B cell (primary cell): Measurements from ENCODE around the gene ADRM1. TPM values are rescaled to one million over a fixed set of nuclear protein-coding genes. Genes with fewer than 3 reads are reported as not detected.

Experiments
- ATAC-seq: fragments of 200-7000 bp; cut with Tn5 transposase; one replicate; pipeline ENCODE4 v1.10.0; 2021; ENCODE audit warnings: low read depth, mild to moderate bottlenecking, moderate number of reproducible peaks, moderate library complexity
- CTCF ChIA-PET: fragments of 350-600 bp; sonication (Branson Sonifier 250); formaldehyde crosslinking; loops from one replicate; lab custom pipeline; 2021; ENCODE audit warnings: antibody characterized with exemption, inconsistent platforms; lab: Charles Lee
- POLR2A ChIA-PET: fragments of 350-600 bp; sonication (Branson Sonifier 250); formaldehyde crosslinking; loops from one replicate; lab custom pipeline; 2021; ENCODE audit warnings: antibody characterized with exemption; lab: Charles Lee
- DNase-seq: peaks from one replicate; pipeline ENCODE4 v3.0.0; 2013
- H2AFZ ChIP-seq: 2 replicates; pipeline ENCODE4 v1.6.1; 2012; ENCODE audit warnings: mild to moderate bottlenecking, low read depth, low read length; ENCODE audit not compliant: insufficient read depth, poor library complexity, severe bottlenecking
- H3K27ac ChIP-seq, 2 donors: 1 replicate in 1 of 2; 2 replicates in 1 of 2; pipeline ENCODE4 v1.5.1; 2012 to 2013; ENCODE audit warnings: low read length in 2 of 2, mild to moderate bottlenecking in 2 of 2, moderate library complexity in 1 of 2
- H3K27me3 ChIP-seq, 4 experiments: fragments of 200-600 bp in 1 of 4; sonication (generic) in 1 of 4; replicated peaks in 1 of 4; 1 replicate in 2 of 4; 2 replicates in 2 of 4; pipeline versions ENCODE4 v1.6.1 to v1.7.0; 2013 to 2016; ENCODE audit warnings: low read length in 3 of 4, mild to moderate bottlenecking in 2 of 4, mixed read lengths in 1 of 4, moderate library complexity in 1 of 4; ENCODE audit not compliant: insufficient read depth in 4 of 4, control insufficient read depth in 3 of 4; ENCODE audit errors: control extremely low read depth in 1 of 4
- H3K36me3 ChIP-seq, 2 experiments: replicated peaks in 1 of 2; 1 replicate in 1 of 2; 2 replicates in 1 of 2; pipeline versions ENCODE4 v1.6.1 to v1.7.1; 2013; ENCODE audit warnings: low read length in 1 of 2; ENCODE audit not compliant: insufficient read depth in 2 of 2, control insufficient read depth in 1 of 2; ENCODE audit errors: control extremely low read depth in 1 of 2, extremely low read depth in 1 of 2
- H3K4me1 ChIP-seq, 2 donors: fragments of 200-600 bp in 1 of 2; sonication (generic) in 1 of 2; 1 replicate in 1 of 2; 2 replicates in 1 of 2; pipeline versions ENCODE4 v1.5.1 to v1.6.1; 2013 to 2017; ENCODE audit warnings: low read length in 2 of 2; ENCODE audit not compliant: control insufficient read depth in 2 of 2, insufficient read depth in 2 of 2
- H3K4me2 ChIP-seq: replicated peaks from 2 replicates; pipeline ENCODE3; 2012; ENCODE audit warnings: mild to moderate bottlenecking, low read depth, low read length; ENCODE audit not compliant: poor library complexity, severe bottlenecking
- H3K4me3 ChIP-seq, 5 experiments: fragments of 200-600 bp in 1 of 5; sonication (generic) in 1 of 5; 1 replicate in 3 of 5; 2 replicates in 2 of 5; pipeline versions ENCODE4 v1.5.1 to v1.7.0; 2011 to 2016; ENCODE audit warnings: low read length in 4 of 5, mild to moderate bottlenecking in 4 of 5, low read depth in 2 of 5, control low read depth in 1 of 5, moderate library complexity in 1 of 5; ENCODE audit not compliant: insufficient read depth in 1 of 5; ENCODE audit errors: control extremely low read depth in 1 of 5, extremely low read depth in 1 of 5
- H3K79me2 ChIP-seq: fragments of 200-600 bp; sonication (generic); one replicate; pipeline ENCODE4 v1.6.0; 2016; ENCODE audit warnings: low read length; ENCODE audit not compliant: control insufficient read depth, insufficient read depth
- H3K9ac ChIP-seq: fragments of 200-600 bp; sonication (generic); 2 replicates; pipeline ENCODE4 v1.6.1; 2017; ENCODE audit warnings: mild to moderate bottlenecking, low read length, moderate library complexity
- H3K9me3 ChIP-seq, 3 donors: one replicate each; pipeline versions ENCODE4 v1.6.1 to v1.7.1; 2013; ENCODE audit warnings: low read length in 2 of 3; ENCODE audit not compliant: control insufficient read depth in 2 of 3, insufficient read depth in 1 of 3; ENCODE audit errors: control extremely low read depth in 1 of 3
- H4K20me1 ChIP-seq: 2 replicates; pipeline ENCODE4 v1.6.0; 2012; ENCODE audit warnings: mild to moderate bottlenecking, low read length; ENCODE audit not compliant: insufficient read depth, control insufficient read depth, poor library complexity, severe bottlenecking
- H3K27ac Mint-ChIP-seq: one replicate; pipeline ENCODE4 v1.8.0; 2021; ENCODE audit warnings: mixed read lengths
- H3K27me3 Mint-ChIP-seq: one replicate; pipeline ENCODE4 v1.8.0; 2021; ENCODE audit warnings: mixed read lengths
- H3K4me1 Mint-ChIP-seq: one replicate; pipeline ENCODE4 v1.8.0; 2021; ENCODE audit warnings: mixed read lengths
- H3K4me3 Mint-ChIP-seq: one replicate; pipeline ENCODE4 v1.8.0; 2021; ENCODE audit warnings: mixed read lengths
- H3K9me3 Mint-ChIP-seq: one replicate; pipeline ENCODE4 v1.8.0; 2022; ENCODE audit warnings: mixed read lengths; ENCODE audit not compliant: insufficient read depth
- EZH2 ChIP-seq: IDR thresholded peaks from 2 replicates; pipeline ENCODE4 v1.6.1; 2012; ENCODE audit warnings: borderline replicate concordance, low read depth, mild to moderate bottlenecking, moderate library complexity, low read length; ENCODE audit not compliant: insufficient read depth, poor library complexity, severe bottlenecking
- WGBS: methylation state at CpG from one replicate; pipeline ENCODE4 v1.1.5; 2013; ENCODE audit warnings: missing lambda C conversion rate; ENCODE audit not compliant: insufficient coverage; 5-methylcytosine and 5-hydroxymethylcytosine counted together
- intact Hi-C: fragments of 100-400 bp; cut with micrococcal nuclease; formaldehyde crosslinking; loops from one replicate; pipeline ENCODE4 v1.10.0; 2022
- polyA plus RNA-seq: library from polyadenylated mRNA; depleted of rRNA; stranded (reverse); fragments of >200 nt; gene quantifications from 2 replicates; pipeline ENCODE4 v1.2.3, GENCODE V29; 2012
- total RNA-seq, 2 donors: library from RNA; stranded (reverse); fragments of 120-200 nt in 1 of 2; gene quantifications; 1 replicate in 1 of 2; 2 replicates in 1 of 2; pipeline versions ENCODE4 v1.2.3 to v1.2.4, GENCODE V29; 2013 to 2022
- TF ChIP-seq, protein P1 (sequence below): fragments of 200-600 bp; IDR thresholded peaks from one replicate; pipeline ENCODE4 v1.8.0; 2022; ENCODE audit warnings: antibody characterized with exemption, mild to moderate bottlenecking

ADRM1 gene
- total and polyA plus RNA-seq, 2 donors (not counting 1 experiment from before 2014, with no cell fraction given), result 73.9 to 87.2 TPM

DNA sequence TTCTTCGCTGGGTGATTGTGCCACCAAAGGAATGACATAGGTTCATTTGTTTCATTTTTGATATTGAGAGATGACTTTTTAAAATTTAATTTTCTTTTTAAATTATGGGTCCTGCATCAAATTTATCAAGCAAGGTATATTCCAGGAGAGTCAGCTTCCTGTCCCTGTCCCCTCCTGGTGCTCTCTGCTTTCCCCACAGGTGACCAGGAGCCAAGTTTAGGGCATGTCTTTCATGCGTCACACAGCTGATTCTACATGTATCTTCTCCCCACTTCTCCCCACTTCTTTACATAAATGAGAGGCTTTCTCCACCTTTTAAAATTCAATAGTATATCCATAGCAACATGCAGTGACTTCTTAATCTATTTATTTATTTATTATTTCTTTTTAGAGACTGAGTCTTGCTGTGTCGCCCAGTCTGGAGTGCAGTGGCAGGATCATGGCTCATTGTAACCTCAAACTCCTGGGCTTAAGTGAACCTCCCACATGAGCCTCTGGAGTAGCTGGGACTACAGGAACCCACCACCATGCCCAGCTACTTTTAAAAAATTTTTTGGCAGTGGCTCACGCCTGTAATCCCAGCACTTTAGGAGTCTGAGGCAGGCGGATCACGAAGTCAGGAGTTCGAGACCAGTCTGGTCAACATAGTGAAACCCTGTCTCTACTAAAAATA lies 34.4 kb upstream of the ADRM1 start:
- Histone ChIP-seq H3K36me3 (peaks cover 0 to 72% of the 10 kb centered on the region in 2 experiments), H3K9me3 (peaks cover 0 to 6% (median 0%) of the 10 kb centered on the region in 3 donors), H3K9ac (no peak overlapping the region), H4K20me1 (peaks cover 30% of the 10 kb centered on the region), H3K27me3 (no peaks in the 10 kb centered on the region), H3K79me2 (peaks cover 13% of the 10 kb centered on the region), H2AFZ (no peak overlapping the region), H3K4me2 (no peak overlapping the region), H3K4me3 (no peak overlapping the region), H3K4me1 (no peaks in the 10 kb centered on the region), H3K27ac (no peak overlapping the region)
- H3K27ac Mint-ChIP-seq, result no peak overlapping the region
- intact Hi-C loops, result no loop called here
- CTCF ChIA-PET, result interaction anchor here (0.6 to 0.9 kb wide), 2 partner anchors 18 to 32 kb away, joined by 3 to 4 read pairs; no protein-coding TSS in a partner anchor
- no peak for ATAC-seq
- H3K27me3 Mint-ChIP-seq, result no peaks in the 10 kb centered on the region
- DNase-seq, result no peak
- no peak overlapping the region for H3K4me3 Mint-ChIP-seq
- peaks cover 1% of the 10 kb centered on the region for H3K4me1 Mint-ChIP-seq
- H3K9me3 Mint-ChIP-seq, result no peaks in the 10 kb centered on the region
- TF ChIP-seq EZH2, result no peak
- TF ChIP-seq, protein P1, sequence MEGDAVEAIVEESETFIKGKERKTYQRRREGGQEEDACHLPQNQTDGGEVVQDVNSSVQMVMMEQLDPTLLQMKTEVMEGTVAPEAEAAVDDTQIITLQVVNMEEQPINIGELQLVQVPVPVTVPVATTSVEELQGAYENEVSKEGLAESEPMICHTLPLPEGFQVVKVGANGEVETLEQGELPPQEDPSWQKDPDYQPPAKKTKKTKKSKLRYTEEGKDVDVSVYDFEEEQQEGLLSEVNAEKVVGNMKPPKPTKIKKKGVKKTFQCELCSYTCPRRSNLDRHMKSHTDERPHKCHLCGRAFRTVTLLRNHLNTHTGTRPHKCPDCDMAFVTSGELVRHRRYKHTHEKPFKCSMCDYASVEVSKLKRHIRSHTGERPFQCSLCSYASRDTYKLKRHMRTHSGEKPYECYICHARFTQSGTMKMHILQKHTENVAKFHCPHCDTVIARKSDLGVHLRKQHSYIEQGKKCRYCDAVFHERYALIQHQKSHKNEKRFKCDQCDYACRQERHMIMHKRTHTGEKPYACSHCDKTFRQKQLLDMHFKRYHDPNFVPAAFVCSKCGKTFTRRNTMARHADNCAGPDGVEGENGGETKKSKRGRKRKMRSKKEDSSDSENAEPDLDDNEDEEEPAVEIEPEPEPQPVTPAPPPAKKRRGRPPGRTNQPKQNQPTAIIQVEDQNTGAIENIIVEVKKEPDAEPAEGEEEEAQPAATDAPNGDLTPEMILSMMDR, result no peak
- POLR2A ChIA-PET, result no interaction called here
- WGBS, result 75% methylated on average over 4 of the region's 7 CpGs

DNA sequence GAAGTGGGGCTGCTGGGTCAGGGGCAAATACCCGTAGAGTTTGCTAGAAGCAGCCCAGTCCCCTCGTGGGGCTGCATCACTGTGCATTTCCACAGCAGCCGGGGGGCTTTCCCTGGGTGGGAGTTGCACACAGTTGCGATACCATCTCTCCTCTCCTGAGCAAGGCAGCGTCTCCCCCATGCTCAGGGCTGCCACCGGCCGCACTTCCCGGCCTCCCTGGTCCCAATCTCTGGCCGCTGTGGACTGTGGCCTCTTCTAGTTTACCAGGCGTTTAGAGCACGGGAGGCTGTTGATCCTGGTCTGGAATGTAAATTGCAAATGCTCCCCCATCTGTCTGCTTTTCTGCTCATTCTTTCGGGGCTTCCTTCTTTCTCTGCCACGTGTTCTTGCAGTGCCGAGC lies 33.4 kb upstream of the ADRM1 start:
- ChIA-PET CTCF (interaction anchor here (0.7 kb wide), 1 partner anchor 234 kb away, joined by 3 read pairs; no protein-coding TSS in a partner anchor), POLR2A (no interaction called here)
- peaks cover 0 to 6% (median 0%) of the 10 kb centered on the region in 3 donors for H3K9me3 ChIP-seq
- peaks cover 0 to 75% of the 10 kb centered on the region in 2 experiments for H3K36me3 ChIP-seq
- peaks cover 4 to 7% of the 10 kb centered on the region in 2 donors for H3K4me1 ChIP-seq
- TF ChIP-seq, protein P1, result no peak
- no peak for TF ChIP-seq EZH2
- peaks cover 30% of the 10 kb centered on the region for H4K20me1 ChIP-seq
- H3K9ac ChIP-seq, result no peak overlapping the region
- H3K27me3 ChIP-seq, result no peaks in the 10 kb centered on the region
- H3K27ac Mint-ChIP-seq, result no peak overlapping the region
- intact Hi-C loops, result no loop called here
- H3K79me2 ChIP-seq, result peaks cover 9% of the 10 kb centered on the region
- H3K9me3 Mint-ChIP-seq, result no peaks in the 10 kb centered on the region
- WGBS, result 96% methylated on average over 14 of the region's 14 CpGs
- peaks cover 10% of the 10 kb centered on the region for H3K4me1 Mint-ChIP-seq
- H3K27me3 Mint-ChIP-seq, result no peaks in the 10 kb centered on the region
- H3K4me3 ChIP-seq, result no peak overlapping the region
- ATAC-seq (no peak), DNase-seq (no peak)
- H3K4me2 ChIP-seq, result no peak overlapping the region
- H3K4me3 Mint-ChIP-seq, result no peak overlapping the region
- H2AFZ ChIP-seq, result no peak overlapping the region
- no peak overlapping the region for H3K27ac ChIP-seq
